IMR-90 (cell line): ENCODE data around the gene DCC.

Source experiments
- RCOR1 ChIP-seq: IDR thresholded peaks from 2 replicates; pipeline ENCODE4 v1.6.1; 2012; ENCODE audit warnings: mild to moderate bottlenecking, low read length, improper control_type of control experiment; ENCODE audit not compliant: insufficient replicate concordance
- RFX5 ChIP-seq: IDR thresholded peaks from 2 replicates; pipeline ENCODE4 v1.8.0; 2012; ENCODE audit warnings: low read depth, mild to moderate bottlenecking, low read length, moderate library complexity

GRCh38 chr18:52569492-52569891, 229.5 kb downstream of the DCC start:
- TF ChIP-seq RFX5 (no peak), RCOR1 (no peak)
